ENCODE results near the gene RABGAP1L. TPM values are rescaled to one million over a fixed set of nuclear protein-coding genes. Genes with fewer than 3 reads are reported as not detected.

The RABGAP1L gene
- total RNA-seq, 4 donors from 2014 or later, result 39.3 to 101 (median 63.7) TPM

DNA sequence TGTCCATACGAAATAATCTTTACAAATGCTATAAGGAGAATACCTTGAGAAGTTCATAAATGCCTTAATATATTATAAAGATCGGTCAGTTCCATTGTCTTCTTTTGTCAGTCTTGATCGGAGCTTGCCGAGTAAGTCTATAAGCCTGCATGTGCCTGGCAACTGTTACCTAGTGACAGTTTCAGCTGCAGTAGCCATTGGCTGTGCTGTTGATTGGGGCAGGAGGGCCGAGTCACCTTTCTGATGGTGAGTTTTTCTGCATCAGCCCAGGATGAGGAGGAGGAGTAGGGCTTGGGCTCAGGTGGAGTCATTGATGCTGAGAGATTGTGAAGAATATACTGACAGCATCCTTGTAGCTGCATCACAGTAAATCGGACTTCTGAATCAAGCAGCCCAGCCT lies 286.5 kb downstream of the RABGAP1L start:
- no peak for DNase-seq (ENCODE audit: extremely low spot score)
- H3K4me1 ChIP-seq, result peaks cover 11 to 17% (median 16%) of the 10 kb centered on the region in 4 donors
- no peaks in the 10 kb centered on the region for H3K36me3 ChIP-seq
- TF ChIP-seq POLR2A (IDR thresholded peaks at IDR 0.05; ENCODE audit: low read depth) (no peak), POLR2AphosphoS5 (IDR thresholded peaks at IDR 0.05) (no peak), EP300 (IDR thresholded peaks at IDR 0.05) (no peak)
- TF ChIP-seq, protein P1, sequence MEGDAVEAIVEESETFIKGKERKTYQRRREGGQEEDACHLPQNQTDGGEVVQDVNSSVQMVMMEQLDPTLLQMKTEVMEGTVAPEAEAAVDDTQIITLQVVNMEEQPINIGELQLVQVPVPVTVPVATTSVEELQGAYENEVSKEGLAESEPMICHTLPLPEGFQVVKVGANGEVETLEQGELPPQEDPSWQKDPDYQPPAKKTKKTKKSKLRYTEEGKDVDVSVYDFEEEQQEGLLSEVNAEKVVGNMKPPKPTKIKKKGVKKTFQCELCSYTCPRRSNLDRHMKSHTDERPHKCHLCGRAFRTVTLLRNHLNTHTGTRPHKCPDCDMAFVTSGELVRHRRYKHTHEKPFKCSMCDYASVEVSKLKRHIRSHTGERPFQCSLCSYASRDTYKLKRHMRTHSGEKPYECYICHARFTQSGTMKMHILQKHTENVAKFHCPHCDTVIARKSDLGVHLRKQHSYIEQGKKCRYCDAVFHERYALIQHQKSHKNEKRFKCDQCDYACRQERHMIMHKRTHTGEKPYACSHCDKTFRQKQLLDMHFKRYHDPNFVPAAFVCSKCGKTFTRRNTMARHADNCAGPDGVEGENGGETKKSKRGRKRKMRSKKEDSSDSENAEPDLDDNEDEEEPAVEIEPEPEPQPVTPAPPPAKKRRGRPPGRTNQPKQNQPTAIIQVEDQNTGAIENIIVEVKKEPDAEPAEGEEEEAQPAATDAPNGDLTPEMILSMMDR (IDR thresholded peaks at IDR 0.05), result no peak
- H3K9me3 ChIP-seq, result no peaks in the 10 kb centered on the region
- intact Hi-C loops (cut with DNase I), result no loop called here
- H3K4me3 ChIP-seq, result no peak overlapping the region
- 87% methylated on average over 6 of the region's 6 CpGs for WGBS
- H3K27me3 ChIP-seq, result no peaks in the 10 kb centered on the region
- no peak overlapping the region for H3K27ac ChIP-seq (replicated peaks in 1 of 4)

DNA sequence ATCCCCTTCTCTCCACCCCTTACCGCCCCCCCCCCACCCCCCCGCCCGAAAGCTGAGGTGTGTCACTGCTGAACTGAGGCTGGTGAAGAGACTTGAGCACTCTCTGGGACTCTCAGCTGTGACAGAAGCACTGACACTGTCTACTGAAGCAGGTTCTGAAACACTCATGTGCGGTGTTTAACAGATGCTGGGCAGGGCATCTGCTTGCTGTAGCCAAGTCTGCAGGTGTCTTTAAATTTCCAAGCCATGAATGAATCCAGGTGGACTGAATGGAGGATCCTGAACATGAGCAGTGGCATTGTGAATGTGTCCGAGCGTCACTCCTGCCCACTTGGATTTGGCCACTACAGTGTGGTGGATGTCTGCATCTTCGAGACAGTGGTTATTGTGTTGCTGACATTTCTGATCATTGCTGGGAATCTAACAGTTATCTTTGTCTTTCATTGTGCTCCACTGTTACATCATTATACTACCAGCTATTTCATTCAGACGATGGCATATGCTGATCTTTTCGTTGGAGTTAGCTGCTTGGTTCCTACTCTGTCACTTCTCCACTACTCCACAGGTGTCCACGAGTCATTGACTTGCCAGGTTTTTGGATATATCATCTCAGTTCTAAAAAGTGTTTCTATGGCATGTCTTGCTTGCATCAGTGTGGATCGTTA lies 288.7 kb downstream of the RABGAP1L start, which contains the start of gene GPR52:
Gene GPR52 (plus strand): TSS at position 99 of the 665 bp plus-strand sequence. CDS start 148 bp downstream, at position 247.
- DNase-seq (ENCODE audit: extremely low spot score), result no peak
- Histone ChIP-seq H3K4me1 (peaks cover 11 to 17% (median 16%) of the 10 kb centered on the region in 4 donors), H3K27ac (replicated peaks in 1 of 4) (no peak within 1 kb of the TSS), H3K36me3 (no peaks in the 10 kb centered on the region), H3K4me3 (no peak within 1 kb of the TSS), H3K27me3 (no peaks in the 10 kb centered on the region), H3K9me3 (no peaks in the 10 kb centered on the region)
- 90% methylated on average over 11 of the region's 11 CpGs for WGBS
- TF ChIP-seq EP300 (IDR thresholded peaks at IDR 0.05) (no peak), POLR2A (IDR thresholded peaks at IDR 0.05; ENCODE audit: low read depth) (no peak), POLR2AphosphoS5 (IDR thresholded peaks at IDR 0.05) (no peak)
- TF ChIP-seq, protein P1 (IDR thresholded peaks at IDR 0.05), result no peak
- intact Hi-C loops (cut with DNase I), result no loop called here

DNA sequence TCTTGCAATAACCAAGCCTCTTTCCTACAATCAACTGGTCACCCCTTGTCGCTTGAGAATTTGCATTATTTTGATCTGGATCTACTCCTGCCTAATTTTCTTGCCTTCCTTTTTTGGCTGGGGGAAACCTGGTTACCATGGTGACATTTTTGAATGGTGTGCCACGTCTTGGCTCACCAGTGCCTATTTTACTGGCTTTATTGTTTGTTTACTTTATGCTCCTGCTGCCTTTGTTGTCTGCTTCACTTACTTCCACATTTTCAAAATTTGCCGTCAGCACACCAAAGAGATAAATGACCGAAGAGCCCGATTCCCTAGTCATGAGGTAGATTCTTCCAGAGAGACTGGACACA lies 289.2 kb downstream of the RABGAP1L start:
- Histone ChIP-seq H3K4me3 (no peak overlapping the region), H3K36me3 (no peaks in the 10 kb centered on the region), H3K27ac (replicated peaks in 1 of 4) (no peak overlapping the region), H3K27me3 (no peaks in the 10 kb centered on the region), H3K9me3 (no peaks in the 10 kb centered on the region), H3K4me1 (peaks cover 11 to 17% (median 16%) of the 10 kb centered on the region in 4 donors)
- intact Hi-C loops (cut with DNase I), result no loop called here
- TF ChIP-seq POLR2A (IDR thresholded peaks at IDR 0.05; ENCODE audit: low read depth), result no peak
- TF ChIP-seq EP300 (IDR thresholded peaks at IDR 0.05), result no peak
- TF ChIP-seq POLR2AphosphoS5 (IDR thresholded peaks at IDR 0.05), result no peak
- no peak for DNase-seq (ENCODE audit: extremely low spot score)
- WGBS, result 72% methylated on average over 5 of the region's 5 CpGs

DNA sequence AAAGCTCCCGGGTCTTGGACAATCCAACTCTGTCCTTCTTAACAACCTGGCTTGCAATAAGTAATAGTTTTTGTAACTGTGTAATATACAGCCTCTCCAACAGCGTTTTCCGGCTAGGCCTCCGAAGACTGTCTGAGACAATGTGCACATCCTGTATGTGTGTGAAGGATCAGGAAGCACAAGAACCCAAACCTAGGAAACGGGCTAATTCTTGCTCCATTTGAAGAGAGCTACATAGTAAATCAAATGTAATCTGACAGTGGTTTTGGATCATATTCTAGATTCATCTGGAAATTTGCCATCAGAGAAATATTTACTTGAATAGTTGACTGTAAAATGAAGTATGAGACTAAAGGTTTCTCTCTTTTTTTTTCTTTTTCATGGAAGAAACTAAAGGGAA lies 289.7 kb downstream of the RABGAP1L start:
- Histone ChIP-seq H3K27me3 (no peaks in the 10 kb centered on the region), H3K9me3 (no peaks in the 10 kb centered on the region)
- DNase-seq (ENCODE audit: extremely low spot score), result no peak

DNA sequence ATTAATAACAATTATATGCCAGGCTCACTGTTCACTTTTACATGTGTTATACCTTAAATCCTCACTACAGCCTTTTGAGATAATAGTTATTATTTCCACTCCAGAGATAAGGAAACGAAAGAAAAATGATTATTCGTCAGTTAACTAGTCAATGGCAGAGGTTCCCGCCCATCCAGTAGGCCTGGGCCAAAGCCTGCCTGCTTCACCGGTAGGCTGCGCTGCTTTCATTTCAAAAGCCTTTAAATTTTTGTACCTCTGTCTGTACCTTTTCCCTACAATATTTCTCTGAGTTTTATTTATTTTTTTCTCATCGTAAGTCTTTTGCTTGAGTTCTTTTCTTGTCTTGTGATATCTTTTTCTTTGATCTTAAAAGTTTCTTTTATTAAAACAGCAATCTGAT lies 292.1 kb downstream of the RABGAP1L start:
- Histone ChIP-seq H3K4me3 (no peak overlapping the region), H3K36me3 (no peaks in the 10 kb centered on the region), H3K27me3 (no peaks in the 10 kb centered on the region), H3K27ac (replicated peaks in 1 of 4) (no peak overlapping the region), H3K9me3 (no peaks in the 10 kb centered on the region), H3K4me1 (peaks cover 11 to 17% (median 16%) of the 10 kb centered on the region in 4 donors)
- no peak for TF ChIP-seq EP300 (IDR thresholded peaks at IDR 0.05)
- no peak for DNase-seq (ENCODE audit: extremely low spot score)
- intact Hi-C loops (cut with DNase I), result no loop called here
- WGBS, result 94% methylated on average over 6 of the region's 6 CpGs

More for the DNA sequence above, 289.7 kb downstream of the RABGAP1L start:
- TF ChIP-seq, protein P1 (IDR thresholded peaks at IDR 0.05), result no peak
- TF ChIP-seq EP300 (IDR thresholded peaks at IDR 0.05) (no peak), POLR2AphosphoS5 (IDR thresholded peaks at IDR 0.05) (no peak), POLR2A (IDR thresholded peaks at IDR 0.05; ENCODE audit: low read depth) (no peak)
- WGBS, result 28% methylated on average over 5 of the region's 5 CpGs
- H3K4me1 ChIP-seq, result peaks cover 11 to 17% (median 16%) of the 10 kb centered on the region in 4 donors
- H3K36me3 ChIP-seq, result no peaks in the 10 kb centered on the region
- intact Hi-C loops (cut with DNase I), result no loop called here
- H3K27ac ChIP-seq (replicated peaks in 1 of 4), result no peak overlapping the region
- no peak overlapping the region for H3K4me3 ChIP-seq
